Measurements from ENCODE around the gene PLXNA3.
"Not testable (repeated sequence)": the region's sequence is repeated elsewhere in the genome, so short reads cannot be mapped to it uniquely, and the experiment has no call there.

PLXNA3 gene

GRCh38 chrX:154488336-154489075 is 30.4 kb downstream of the PLXNA3 start:
- no peak overlapping the region for H3K9ac ChIP-seq (ENCODE audit: low read length in 2 of 2)
- H3K36me3 ChIP-seq (ENCODE audit: control insufficient read depth in 2 of 2, insufficient read depth in 2 of 2, low read length in 2 of 2): peaks cover 2 to 3% of the 10 kb centered on the region in 2 donors
- H3K4me1 ChIP-seq (ENCODE audit: control insufficient read depth, insufficient read depth, low read length): peaks cover 38% of the 10 kb centered on the region
- no peak overlapping the region for H3K4me3 ChIP-seq (ENCODE audit: low read length in 2 of 2)
- H3K9me3 ChIP-seq (ENCODE audit: control insufficient read depth in 2 of 2, low read length in 2 of 2): no peaks in the 10 kb centered on the region
- peaks cover 0 to 3% of the 10 kb centered on the region in 2 donors for H3K27me3 ChIP-seq (ENCODE audit: control insufficient read depth in 1 of 2, insufficient read depth in 2 of 2, low read length in 2 of 2)
- H3K27ac ChIP-seq (ENCODE audit: low read length): no peak overlapping the region

GRCh38 chrX:154489182-154489581 is 31.1 kb downstream of the PLXNA3 start:
- Histone ChIP-seq H3K27me3 (ENCODE audit: control insufficient read depth in 1 of 2, insufficient read depth in 2 of 2, low read length in 2 of 2) (peaks cover 0 to 3% of the 10 kb centered on the region in 2 donors), H3K9me3 (ENCODE audit: control insufficient read depth in 2 of 2, low read length in 2 of 2) (no peaks in the 10 kb centered on the region), H3K36me3 (ENCODE audit: control insufficient read depth in 2 of 2, insufficient read depth in 2 of 2, low read length in 2 of 2) (peaks cover 0 to 3% of the 10 kb centered on the region in 2 donors), H3K4me3 (ENCODE audit: low read length in 2 of 2) (peak overlapping the region in 1 of 2 donors; percentile 74), H3K27ac (ENCODE audit: low read length) (peak overlapping the region; percentile 71), H3K4me1 (ENCODE audit: control insufficient read depth, insufficient read depth, low read length) (peaks cover 36% of the 10 kb centered on the region), H3K9ac (ENCODE audit: low read length in 2 of 2) (peak overlapping the region in 1 of 2 donors; percentile 67)

- Histone ChIP-seq H3K27me3 (ENCODE audit: control insufficient read depth in 1 of 2, insufficient read depth in 2 of 2, low read length in 2 of 2) (peaks cover 0 to 3% of the 10 kb centered on the region in 2 donors), H3K4me3 (ENCODE audit: low read length in 2 of 2) (peak overlapping the region; percentile 65 to 74), H3K9ac (ENCODE audit: low read length in 2 of 2) (peak overlapping the region; percentile 67 to 73), H3K36me3 (ENCODE audit: control insufficient read depth in 2 of 2, insufficient read depth in 2 of 2, low read length in 2 of 2) (no peaks in the 10 kb centered on the region), H3K4me1 (ENCODE audit: control insufficient read depth, insufficient read depth, low read length) (peaks cover 30% of the 10 kb centered on the region), H3K9me3 (ENCODE audit: control insufficient read depth in 2 of 2, low read length in 2 of 2) (no peaks in the 10 kb centered on the region), H3K27ac (ENCODE audit: low read length) (peak overlapping the region; percentile 71)
These were observed 31.9 kb downstream of the PLXNA3 start for GRCh38 chrX:154490021-154490413.

- Histone ChIP-seq H3K4me1 (ENCODE audit: control insufficient read depth, insufficient read depth, low read length) (peaks cover 24% of the 10 kb centered on the region), H3K4me3 (ENCODE audit: low read length in 2 of 2) (peak within 1 kb of the TSS; percentile 67 to 76), H3K27me3 (ENCODE audit: control insufficient read depth in 1 of 2, insufficient read depth in 2 of 2, low read length in 2 of 2) (peaks cover 0 to 2% of the 10 kb centered on the region in 2 donors), H3K9ac (ENCODE audit: low read length in 2 of 2) (peak within 1 kb of the TSS; percentile 72 to 86), H3K27ac (ENCODE audit: low read length) (peak within 1 kb of the TSS; percentile 76), H3K36me3 (ENCODE audit: control insufficient read depth in 2 of 2, insufficient read depth in 2 of 2, low read length in 2 of 2) (no peaks in the 10 kb centered on the region), H3K9me3 (ENCODE audit: control insufficient read depth in 2 of 2, low read length in 2 of 2) (no peaks in the 10 kb centered on the region)
These were observed 32.5 kb downstream of the PLXNA3 start, which contains the start of gene SLC10A3 for GRCh38 chrX:154490414-154491083. Gene SLC10A3, minus strand, starts transcription at chrX:154490629. Its CDS starts 1,689 bp downstream, at chrX:154488940.

- no peaks in the 10 kb centered on the region for H3K27me3 ChIP-seq (ENCODE audit: control insufficient read depth in 1 of 2, insufficient read depth in 2 of 2, low read length in 2 of 2)
- no peaks in the 10 kb centered on the region for H3K4me1 ChIP-seq (ENCODE audit: control insufficient read depth, insufficient read depth, low read length)
- H3K4me3 ChIP-seq (ENCODE audit: low read length in 2 of 2): no peak overlapping the region
- no peaks in the 10 kb centered on the region for H3K9me3 ChIP-seq (ENCODE audit: control insufficient read depth in 2 of 2, low read length in 2 of 2)
- no peaks in the 10 kb centered on the region for H3K36me3 ChIP-seq (ENCODE audit: control insufficient read depth in 2 of 2, insufficient read depth in 2 of 2, low read length in 2 of 2)
- H3K27ac ChIP-seq (ENCODE audit: low read length): no peak overlapping the region
- H3K9ac ChIP-seq (ENCODE audit: low read length in 2 of 2): no peak overlapping the region
These were observed 36.6 kb downstream of the PLXNA3 start for GRCh38 chrX:154494715-154495114.

- no peak overlapping the region for H3K4me3 ChIP-seq (ENCODE audit: low read length in 2 of 2)
These were observed 37.4 kb downstream of the PLXNA3 start for GRCh38 chrX:154495472-154495922.

GRCh38 chrX:154496591-154497137 is 38.6 kb downstream of the PLXNA3 start:
- not testable (repeated sequence) for H3K9me3 ChIP-seq (ENCODE audit: control insufficient read depth in 2 of 2, low read length in 2 of 2); H3K4me3 ChIP-seq (ENCODE audit: low read length in 2 of 2); H3K27me3 ChIP-seq (ENCODE audit: control insufficient read depth in 1 of 2, insufficient read depth in 2 of 2, low read length in 2 of 2); H3K27ac ChIP-seq (ENCODE audit: low read length); H3K4me1 ChIP-seq (ENCODE audit: control insufficient read depth, insufficient read depth, low read length); H3K9ac ChIP-seq (ENCODE audit: low read length in 2 of 2); H3K36me3 ChIP-seq (ENCODE audit: control insufficient read depth in 2 of 2, insufficient read depth in 2 of 2, low read length in 2 of 2)

More at GRCh38 chrX:154495472-154495922, 37.4 kb downstream of the PLXNA3 start:
- Histone ChIP-seq H3K4me1 (ENCODE audit: control insufficient read depth, insufficient read depth, low read length) (no peaks in the 10 kb centered on the region), H3K9me3 (ENCODE audit: control insufficient read depth in 2 of 2, low read length in 2 of 2) (no peaks in the 10 kb centered on the region), H3K27me3 (ENCODE audit: control insufficient read depth in 1 of 2, insufficient read depth in 2 of 2, low read length in 2 of 2) (no peaks in the 10 kb centered on the region), H3K36me3 (ENCODE audit: control insufficient read depth in 2 of 2, insufficient read depth in 2 of 2, low read length in 2 of 2) (no peaks in the 10 kb centered on the region), H3K27ac (ENCODE audit: low read length) (no peak overlapping the region), H3K9ac (ENCODE audit: low read length in 2 of 2) (no peak overlapping the region)

- H3K27ac ChIP-seq (ENCODE audit: low read length); H3K36me3 ChIP-seq (ENCODE audit: control insufficient read depth in 2 of 2, insufficient read depth in 2 of 2, low read length in 2 of 2); H3K9ac ChIP-seq (ENCODE audit: low read length in 2 of 2); H3K27me3 ChIP-seq (ENCODE audit: control insufficient read depth in 1 of 2, insufficient read depth in 2 of 2, low read length in 2 of 2); H3K4me3 ChIP-seq (ENCODE audit: low read length in 2 of 2); H3K4me1 ChIP-seq (ENCODE audit: control insufficient read depth, insufficient read depth, low read length); H3K9me3 ChIP-seq (ENCODE audit: control insufficient read depth in 2 of 2, low read length in 2 of 2): not testable (repeated sequence)
These were observed 43.3 kb downstream of the PLXNA3 start for GRCh38 chrX:154501423-154501822.

- Histone ChIP-seq H3K27me3 (ENCODE audit: control insufficient read depth in 1 of 2, insufficient read depth in 2 of 2, low read length in 2 of 2) (no peaks in the 10 kb centered on the region), H3K4me1 (ENCODE audit: control insufficient read depth, insufficient read depth, low read length) (no peaks in the 10 kb centered on the region), H3K4me3 (ENCODE audit: low read length in 2 of 2) (no peak overlapping the region), H3K36me3 (ENCODE audit: control insufficient read depth in 2 of 2, insufficient read depth in 2 of 2, low read length in 2 of 2) (peaks cover 0 to 9% of the 10 kb centered on the region in 2 donors), H3K9me3 (ENCODE audit: control insufficient read depth in 2 of 2, low read length in 2 of 2) (no peaks in the 10 kb centered on the region), H3K27ac (ENCODE audit: low read length) (no peak overlapping the region), H3K9ac (ENCODE audit: low read length in 2 of 2) (no peak overlapping the region)
These were observed 44.0 kb downstream of the PLXNA3 start for GRCh38 chrX:154502098-154502497.

GRCh38 chrX:154502989-154503388 is 44.9 kb downstream of the PLXNA3 start:
- no peak overlapping the region for H3K27ac ChIP-seq (ENCODE audit: low read length)
- H3K9me3 ChIP-seq (ENCODE audit: control insufficient read depth in 2 of 2, low read length in 2 of 2): no peaks in the 10 kb centered on the region
- H3K27me3 ChIP-seq (ENCODE audit: control insufficient read depth in 1 of 2, insufficient read depth in 2 of 2, low read length in 2 of 2): no peaks in the 10 kb centered on the region
- H3K4me1 ChIP-seq (ENCODE audit: control insufficient read depth, insufficient read depth, low read length): no peaks in the 10 kb centered on the region
- no peak overlapping the region for H3K4me3 ChIP-seq (ENCODE audit: low read length in 2 of 2)
- H3K36me3 ChIP-seq (ENCODE audit: control insufficient read depth in 2 of 2, insufficient read depth in 2 of 2, low read length in 2 of 2): peaks cover 0 to 9% of the 10 kb centered on the region in 2 donors
- no peak overlapping the region for H3K9ac ChIP-seq (ENCODE audit: low read length in 2 of 2)

Data from stomach smooth muscle (tissue), 2 donors.